GM18507 (cell line): ENCODE data around the gene INO80.

Experiments
- DNase-seq: peaks from one replicate; pipeline ENCODE4 v3.0.0; 2011; ENCODE audit warnings: low read depth; ENCODE audit not compliant: insufficient read length; ENCODE audit errors: extremely low spot score
- FAIRE-seq: peaks from 2 replicates; lab custom pipeline; 2011; peaks lifted over from hg19 to GRCh38; lab: Jason Lieb, UNC

Gene INO80

DNA sequence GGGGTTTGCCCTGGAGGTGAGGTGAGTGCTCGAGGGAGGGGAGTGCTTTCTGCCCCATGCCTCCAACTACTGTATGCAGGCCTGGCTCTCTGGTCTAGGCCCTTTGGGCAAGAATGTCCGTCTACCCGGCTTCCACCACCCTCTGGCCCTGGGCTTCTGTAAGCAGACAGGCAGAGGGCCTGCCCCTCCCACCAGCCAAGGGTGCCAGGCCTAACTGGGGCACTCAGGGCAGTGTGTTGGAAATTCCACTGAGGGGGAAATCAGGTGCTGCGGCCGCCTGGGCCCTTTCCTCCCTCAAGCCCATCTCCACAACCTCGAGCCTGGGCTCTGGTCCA, 177.6 kb downstream of the INO80 start:
- FAIRE-seq, result no peak
- DNase-seq, result no peak

DNA sequence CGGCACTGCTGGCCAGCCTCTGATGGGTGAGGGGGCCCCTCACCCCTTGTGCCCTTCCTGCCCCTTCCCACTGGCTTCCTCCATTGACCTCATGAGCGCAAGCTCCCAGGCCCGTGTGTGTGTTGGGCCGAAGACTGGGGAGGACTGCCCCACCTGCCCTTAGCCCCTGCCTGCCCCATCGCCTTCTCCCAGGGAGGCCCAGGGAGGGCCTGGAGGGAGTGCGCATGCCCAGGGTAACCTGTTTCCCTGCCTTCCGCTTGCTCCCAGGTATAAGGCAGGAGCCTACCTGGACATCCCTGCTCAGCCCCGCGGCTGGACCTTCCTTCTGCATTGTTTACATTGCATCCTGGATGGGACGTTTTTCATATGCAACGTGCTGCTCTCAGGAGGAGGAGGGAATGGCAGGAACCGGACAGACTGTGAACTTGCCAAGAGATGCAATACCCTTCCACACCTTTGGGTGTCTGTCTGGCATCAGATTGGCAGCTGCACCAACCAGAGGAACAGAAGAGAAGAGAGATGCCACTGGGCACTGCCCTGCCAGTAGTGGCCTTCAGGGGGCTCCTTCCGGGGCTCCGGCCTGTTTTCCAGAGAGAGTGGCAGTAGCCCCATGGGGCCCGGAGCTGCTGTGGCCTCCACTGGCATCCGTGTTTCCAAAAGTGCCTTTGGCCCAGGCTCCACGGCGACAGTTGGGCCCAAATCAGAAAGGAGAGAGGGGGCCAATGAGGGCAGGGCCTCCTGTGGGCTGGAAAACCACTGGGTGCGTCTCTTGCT, 178.1 kb downstream of the INO80 start:
- DNase-seq (no peak), FAIRE-seq (no peak)

DNA sequence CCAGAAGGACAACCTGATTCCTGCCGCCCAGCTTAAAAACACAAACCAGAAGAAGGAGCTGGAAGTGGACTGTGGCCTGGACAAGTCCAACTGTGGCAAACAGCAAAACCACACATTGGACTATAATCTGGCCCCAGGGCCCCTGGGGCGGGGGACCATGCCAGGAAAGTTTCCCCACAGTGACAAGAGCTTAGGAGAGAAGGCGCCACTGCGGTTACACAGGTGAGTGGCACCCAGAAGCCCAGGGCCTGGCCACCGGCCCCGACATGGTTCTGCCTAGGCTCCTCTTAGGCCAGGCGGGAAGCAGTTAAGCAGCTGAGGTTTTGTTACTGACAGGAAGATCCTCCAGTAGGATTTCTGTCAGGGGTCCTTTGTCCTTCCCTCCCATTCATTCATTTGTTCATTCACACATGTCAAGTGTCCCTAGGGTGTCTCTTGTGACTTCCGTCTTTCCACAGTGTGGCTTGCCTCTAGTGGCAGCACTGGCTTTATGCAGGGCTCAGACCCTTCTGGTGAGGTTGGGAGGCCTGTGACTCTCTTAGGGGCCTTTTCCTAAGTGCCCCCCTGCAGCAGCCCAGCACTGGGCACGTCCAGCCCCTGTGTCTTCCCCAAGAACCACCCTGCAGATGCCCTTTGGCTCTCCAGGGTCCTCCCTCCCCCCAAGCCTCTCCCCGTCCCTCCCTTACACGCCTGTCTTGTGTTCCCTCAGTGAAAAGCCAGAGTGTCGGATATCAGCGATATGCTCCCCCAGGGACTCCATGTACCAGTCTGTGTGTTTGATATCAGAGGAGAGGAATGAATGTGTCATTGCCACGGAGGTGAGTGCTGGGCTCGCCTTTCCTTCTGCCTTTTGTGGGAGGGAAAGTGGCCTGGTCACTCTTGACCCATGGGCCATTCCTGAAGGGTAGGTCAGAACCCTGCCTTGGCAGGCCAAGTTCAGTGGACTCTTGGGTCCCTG, 179.1 kb downstream of the INO80 start:
- DNase-seq, result no peak
- FAIRE-seq, result peak; percentile 5

DNA sequence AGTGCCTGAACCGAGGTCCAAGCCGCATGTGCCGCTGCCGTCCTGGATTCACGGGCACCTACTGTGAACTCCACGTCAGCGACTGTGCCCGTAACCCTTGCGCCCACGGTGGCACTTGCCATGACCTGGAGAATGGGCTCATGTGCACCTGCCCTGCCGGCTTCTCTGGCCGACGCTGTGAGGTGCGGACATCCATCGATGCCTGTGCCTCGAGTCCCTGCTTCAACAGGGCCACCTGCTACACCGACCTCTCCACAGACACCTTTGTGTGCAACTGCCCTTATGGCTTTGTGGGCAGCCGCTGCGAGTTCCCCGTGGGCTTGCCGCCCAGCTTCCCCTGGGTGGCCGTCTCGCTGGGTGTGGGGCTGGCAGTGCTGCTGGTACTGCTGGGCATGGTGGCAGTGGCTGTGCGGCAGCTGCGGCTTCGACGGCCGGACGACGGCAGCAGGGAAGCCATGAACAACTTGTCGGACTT, 179.8 kb downstream of the INO80 start:
- FAIRE-seq, result no peak
- no peak for DNase-seq

DNA sequence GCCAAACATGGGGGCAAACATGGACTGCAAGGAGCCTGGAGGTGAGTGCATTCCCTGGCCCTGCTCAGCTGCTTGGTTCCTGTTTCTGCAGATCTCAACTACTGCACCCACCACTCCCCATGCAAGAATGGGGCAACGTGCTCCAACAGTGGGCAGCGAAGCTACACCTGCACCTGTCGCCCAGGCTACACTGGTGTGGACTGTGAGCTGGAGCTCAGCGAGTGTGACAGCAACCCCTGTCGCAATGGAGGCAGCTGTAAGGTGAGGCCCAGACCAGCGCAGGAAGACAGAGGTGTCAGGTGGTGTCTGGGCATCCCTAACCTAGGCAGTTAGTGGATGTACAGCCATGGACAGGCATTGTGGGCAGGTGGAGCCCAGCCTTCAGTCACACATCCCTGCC, 181.6 kb downstream of the INO80 start:
- DNase-seq (no peak), FAIRE-seq (no peak)

DNA sequence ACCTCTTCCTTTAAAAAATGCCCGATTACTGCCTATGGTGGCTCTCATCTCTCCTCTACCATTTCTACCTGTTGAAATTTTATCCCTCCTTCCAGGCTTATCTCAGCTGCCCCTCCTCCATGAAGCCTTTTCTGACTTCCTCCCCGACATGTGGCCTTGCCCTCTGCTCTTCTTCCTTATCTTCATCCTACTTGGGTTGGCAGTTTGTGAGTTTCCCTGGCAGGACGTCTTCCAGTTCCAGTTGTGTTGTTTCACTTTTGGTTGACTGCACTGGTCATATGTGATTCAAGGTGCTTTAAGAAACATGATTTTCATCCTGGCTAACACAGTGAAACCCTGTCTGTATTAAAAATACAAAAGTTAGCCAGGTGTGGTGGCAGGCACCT, 182.6 kb downstream of the INO80 start:
- FAIRE-seq (no peak), DNase-seq (no peak)

DNA sequence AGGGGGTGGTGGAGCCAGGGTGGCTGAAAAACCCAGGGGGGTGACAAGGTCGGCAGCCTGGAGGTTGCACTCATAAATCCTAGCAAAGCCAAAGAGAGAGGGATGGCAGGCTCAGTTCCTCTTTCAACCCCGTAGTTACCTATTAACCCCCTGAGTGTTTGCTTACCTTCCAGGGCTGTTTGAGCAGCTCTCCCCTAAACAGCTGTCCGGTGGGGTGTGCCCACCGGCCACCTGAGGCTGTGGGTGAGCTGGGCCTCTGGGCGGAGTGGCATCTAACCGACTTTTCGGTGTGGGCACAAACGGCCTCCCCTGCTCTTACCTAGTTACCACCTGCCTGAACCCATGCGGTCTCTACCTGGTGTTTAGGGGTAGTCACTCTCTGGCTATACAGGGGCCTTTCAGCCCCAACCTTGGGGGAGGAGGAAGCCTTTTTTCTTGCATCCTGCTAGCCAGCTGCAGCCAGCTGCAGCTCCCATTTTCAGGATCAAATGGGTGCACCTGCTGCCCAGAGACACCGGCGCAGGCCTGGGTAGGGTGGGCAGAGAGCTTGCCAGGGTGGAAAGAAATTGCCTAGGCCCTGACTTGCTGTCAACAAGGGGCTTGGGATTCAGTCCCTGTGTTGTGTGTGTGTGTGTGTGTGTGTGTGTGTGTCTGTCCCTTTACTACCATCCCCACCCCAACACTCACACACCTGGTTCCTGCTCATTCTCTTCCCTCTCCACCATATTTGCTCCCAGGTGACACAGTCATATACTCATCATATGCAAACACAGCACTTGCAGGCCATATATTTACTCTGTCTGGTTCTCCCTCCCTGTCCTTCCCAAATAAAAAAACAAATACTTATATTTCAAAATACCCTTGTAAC, 183.2 kb downstream of the INO80 start:
- DNase-seq (no peak), FAIRE-seq (peak; percentile 62)

DNA sequence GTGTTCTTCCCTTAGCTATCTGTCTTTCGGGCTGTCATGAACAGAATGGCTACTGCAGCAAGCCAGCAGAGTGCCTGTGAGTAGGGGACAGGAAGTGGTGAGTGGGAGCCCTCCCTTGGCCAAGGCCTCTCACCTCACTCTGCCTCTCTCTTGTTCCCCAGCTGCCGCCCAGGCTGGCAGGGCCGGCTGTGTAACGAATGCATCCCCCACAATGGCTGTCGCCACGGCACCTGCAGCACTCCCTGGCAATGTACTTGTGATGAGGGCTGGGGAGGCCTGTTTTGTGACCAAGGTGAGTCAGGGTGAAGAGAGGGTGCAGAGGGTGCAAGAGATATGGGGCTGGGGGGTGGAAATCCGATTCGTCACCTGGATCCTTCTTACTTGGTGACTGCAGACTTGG, 183.9 kb downstream of the INO80 start:
- no peak for DNase-seq
- peak; percentile 53 for FAIRE-seq

DNA sequence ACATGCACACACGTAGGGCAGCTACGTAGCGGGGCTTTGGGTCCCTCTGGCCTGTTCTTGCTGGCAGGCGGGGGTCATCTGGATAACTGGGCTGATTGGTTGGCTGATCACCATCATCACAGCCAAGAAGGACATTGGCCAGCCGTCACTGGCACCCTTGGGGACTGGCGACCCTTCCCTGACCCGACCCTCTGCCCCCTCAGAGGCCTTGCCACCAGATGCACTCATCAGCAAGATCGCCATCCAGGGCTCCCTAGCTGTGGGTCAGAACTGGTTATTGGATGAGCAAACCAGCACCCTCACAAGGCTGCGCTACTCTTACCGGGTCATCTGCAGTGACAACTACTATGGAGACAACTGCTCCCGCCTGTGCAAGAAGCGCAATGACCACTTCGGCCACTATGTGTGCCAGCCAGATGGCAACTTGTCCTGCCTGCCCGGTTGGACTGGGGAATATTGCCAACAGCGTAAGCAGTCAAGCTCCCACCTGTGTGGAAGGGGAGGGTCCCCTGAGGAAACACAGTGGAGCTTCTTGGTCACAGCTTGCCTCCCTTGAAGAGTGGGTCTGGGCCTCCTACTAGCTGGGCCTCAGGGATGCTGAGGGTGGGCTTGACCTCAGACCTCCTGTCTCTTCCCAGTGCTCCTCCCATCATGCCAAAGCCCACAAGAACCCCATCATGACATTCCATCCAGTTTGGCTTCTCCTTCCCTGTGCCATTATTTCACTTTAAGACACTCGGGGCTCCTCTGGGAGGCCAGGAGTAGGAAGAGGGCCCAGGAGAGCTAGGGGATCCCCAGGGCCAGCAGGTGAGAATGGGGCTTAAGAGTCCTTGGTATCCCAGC, 184.6 kb downstream of the INO80 start:
- no peak for FAIRE-seq
- no peak for DNase-seq

DNA sequence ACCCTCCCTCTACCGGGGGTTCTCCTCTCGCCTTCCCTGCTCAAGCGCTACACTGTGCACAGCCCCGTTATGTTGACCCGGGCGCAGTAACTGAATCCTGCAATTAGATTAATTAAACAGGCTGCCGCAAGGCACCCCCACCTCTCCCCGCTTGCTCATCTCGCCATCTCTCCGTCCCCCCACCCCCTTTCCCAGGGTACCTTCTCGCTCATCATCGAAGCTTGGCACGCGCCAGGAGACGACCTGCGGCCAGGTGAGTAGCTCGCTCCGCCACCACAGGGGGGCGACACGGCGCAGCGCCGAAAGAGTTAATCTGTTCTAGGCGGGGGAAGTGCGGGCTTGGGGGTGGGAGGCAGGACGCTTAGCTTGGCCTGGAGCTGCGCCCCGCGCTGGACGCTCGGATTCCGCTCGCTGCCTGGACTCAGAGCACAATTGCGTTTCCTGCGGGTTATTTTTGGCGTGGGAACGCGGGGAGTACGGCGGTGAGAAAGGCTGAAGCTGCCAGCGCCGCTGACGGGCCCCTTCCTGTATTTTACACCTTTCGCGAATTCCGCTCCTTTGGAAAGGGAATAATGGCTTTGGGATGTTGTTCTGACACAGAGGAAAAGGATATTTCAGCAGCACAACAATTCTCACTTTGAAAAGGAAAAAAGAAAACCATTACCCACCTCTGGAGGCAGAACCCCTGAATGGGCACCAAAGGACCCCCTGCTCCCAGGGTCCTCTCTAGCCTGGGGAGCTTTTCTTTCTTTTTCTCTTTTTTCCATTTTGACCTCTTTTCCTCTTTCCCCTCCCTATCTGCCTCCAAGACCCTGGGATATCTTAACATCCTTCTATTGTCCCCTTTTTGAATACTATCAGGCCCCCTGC, 185.4 kb downstream of the INO80 start:
- FAIRE-seq (peak; percentile 56), DNase-seq (no peak)

DNA sequence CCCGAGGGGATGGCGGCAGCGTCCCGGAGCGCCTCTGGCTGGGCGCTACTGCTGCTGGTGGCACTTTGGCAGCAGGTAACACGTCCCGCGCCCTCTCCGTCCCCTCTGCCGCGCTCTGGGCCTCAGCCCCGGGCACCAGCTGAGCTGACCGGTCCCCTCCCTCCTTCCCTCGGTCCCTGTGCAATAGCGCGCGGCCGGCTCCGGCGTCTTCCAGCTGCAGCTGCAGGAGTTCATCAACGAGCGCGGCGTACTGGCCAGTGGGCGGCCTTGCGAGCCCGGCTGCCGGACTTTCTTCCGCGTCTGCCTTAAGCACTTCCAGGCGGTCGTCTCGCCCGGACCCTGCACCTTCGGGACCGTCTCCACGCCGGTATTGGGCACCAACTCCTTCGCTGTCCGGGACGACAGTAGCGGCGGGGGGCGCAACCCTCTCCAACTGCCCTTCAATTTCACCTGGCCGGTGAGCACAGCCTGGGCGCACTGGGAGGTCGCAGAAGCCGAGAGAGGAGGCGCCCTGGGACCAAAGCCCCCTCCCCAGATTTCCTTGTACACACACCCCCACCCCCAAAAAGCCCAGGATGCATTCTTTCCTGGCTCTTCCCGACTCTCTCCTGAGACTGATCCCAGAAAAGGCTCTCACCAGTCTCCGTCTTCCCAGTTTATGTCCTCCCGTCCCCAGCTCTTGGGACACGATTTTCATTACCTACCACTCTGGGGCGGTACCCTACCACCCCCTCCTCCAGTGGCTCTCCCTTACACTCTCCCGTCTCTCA, 186.2 kb downstream of the INO80 start:
- DNase-seq (no peak), FAIRE-seq (no peak)
